Activated naive CD8-positive, alpha-beta T cell (primary cell): Measurements from ENCODE around the gene AMBP.
A peak's percentile ranks its signal among the peaks of the same experiment; 100 is the strongest.

ENCODE experiments used
- H3K27ac Mint-ChIP-seq: one replicate; pipeline ENCODE4 v1.8.0; 2021; ENCODE audit warnings: mixed read lengths
- H3K27me3 Mint-ChIP-seq: one replicate; pipeline ENCODE4 v1.8.0; 2021; ENCODE audit warnings: mixed read lengths
- H3K36me3 Mint-ChIP-seq: one replicate; pipeline ENCODE4 v1.8.0; 2021; ENCODE audit warnings: mixed read lengths
- H3K4me1 Mint-ChIP-seq: one replicate; pipeline ENCODE4 v1.8.0; 2021; ENCODE audit warnings: low read depth, mixed read lengths
- H3K4me3 Mint-ChIP-seq: one replicate; pipeline ENCODE4 v1.8.0; 2021; ENCODE audit warnings: mild to moderate bottlenecking, mixed read lengths
- H3K9me3 Mint-ChIP-seq: one replicate; pipeline ENCODE4 v1.8.0; 2021; ENCODE audit warnings: low read depth, mixed read lengths

Gene AMBP

GRCh38 chr9:114099669-114100270 is 21.7 kb upstream of the AMBP start:
- Mint-ChIP-seq H3K27me3 (peaks cover 23% of the 10 kb centered on the region), H3K36me3 (peaks cover 4% of the 10 kb centered on the region), H3K4me3 (no peak overlapping the region), H3K27ac (no peak overlapping the region), H3K4me1 (peaks cover 9% of the 10 kb centered on the region), H3K9me3 (peaks cover 8% of the 10 kb centered on the region)

- Mint-ChIP-seq H3K4me3 (peak within 1 kb of the TSS; percentile 13), H3K27me3 (peaks cover 26% of the 10 kb centered on the region), H3K36me3 (peaks cover 4% of the 10 kb centered on the region), H3K4me1 (peaks cover 9% of the 10 kb centered on the region), H3K9me3 (peaks cover 8% of the 10 kb centered on the region), H3K27ac (no peak within 1 kb of the TSS)
Observed at GRCh38 chr9:114098936-114099668, 21.0 kb upstream of the AMBP start, which contains the start of gene KIF12. TSS of gene KIF12 (minus strand) at chr9:114099292. CDS start at chr9:114099276, 16 bp downstream.

- Mint-ChIP-seq H3K27me3 (peaks cover 26% of the 10 kb centered on the region), H3K4me3 (no peak overlapping the region), H3K36me3 (peaks cover 4% of the 10 kb centered on the region), H3K9me3 (peaks cover 8% of the 10 kb centered on the region), H3K4me1 (peaks cover 9% of the 10 kb centered on the region), H3K27ac (no peak overlapping the region)
Observed at GRCh38 chr9:114098021-114098935, 20.2 kb upstream of the AMBP start.

- H3K27me3 Mint-ChIP-seq: peaks cover 27% of the 10 kb centered on the region
- H3K27ac Mint-ChIP-seq: no peak overlapping the region
- H3K36me3 Mint-ChIP-seq: peaks cover 4% of the 10 kb centered on the region
- peaks cover 9% of the 10 kb centered on the region for H3K4me1 Mint-ChIP-seq
- peak overlapping the region; percentile 74 for H3K4me3 Mint-ChIP-seq
- H3K9me3 Mint-ChIP-seq: peaks cover 7% of the 10 kb centered on the region
Observed at GRCh38 chr9:114097613-114098020, 19.5 kb upstream of the AMBP start.

- peaks cover 9% of the 10 kb centered on the region for H3K4me1 Mint-ChIP-seq
- peak overlapping the region; percentile 74 for H3K4me3 Mint-ChIP-seq
- peaks cover 4% of the 10 kb centered on the region for H3K36me3 Mint-ChIP-seq
- peaks cover 5% of the 10 kb centered on the region for H3K9me3 Mint-ChIP-seq
- H3K27ac Mint-ChIP-seq: no peak overlapping the region
- peaks cover 25% of the 10 kb centered on the region for H3K27me3 Mint-ChIP-seq
Observed at GRCh38 chr9:114096866-114097612, 18.9 kb upstream of the AMBP start.

- H3K9me3 Mint-ChIP-seq: no peaks in the 10 kb centered on the region
- no peaks in the 10 kb centered on the region for H3K36me3 Mint-ChIP-seq
- H3K27ac Mint-ChIP-seq: no peak overlapping the region
- peaks cover 21% of the 10 kb centered on the region for H3K27me3 Mint-ChIP-seq
- no peak overlapping the region for H3K4me3 Mint-ChIP-seq
- peaks cover 9% of the 10 kb centered on the region for H3K4me1 Mint-ChIP-seq
Observed at GRCh38 chr9:114096041-114096511, 18.0 kb upstream of the AMBP start.

- no peak overlapping the region for H3K27ac Mint-ChIP-seq
- no peaks in the 10 kb centered on the region for H3K9me3 Mint-ChIP-seq
- H3K36me3 Mint-ChIP-seq: no peaks in the 10 kb centered on the region
- H3K4me1 Mint-ChIP-seq: peaks cover 9% of the 10 kb centered on the region
- H3K27me3 Mint-ChIP-seq: peaks cover 21% of the 10 kb centered on the region
- H3K4me3 Mint-ChIP-seq: no peak overlapping the region
Observed at GRCh38 chr9:114094971-114095370, 16.9 kb upstream of the AMBP start.

- Mint-ChIP-seq H3K27ac (no peak overlapping the region), H3K27me3 (peaks cover 21% of the 10 kb centered on the region), H3K36me3 (no peaks in the 10 kb centered on the region), H3K4me3 (no peak overlapping the region), H3K9me3 (no peaks in the 10 kb centered on the region), H3K4me1 (peaks cover 9% of the 10 kb centered on the region)
Observed at GRCh38 chr9:114093761-114094505, 15.8 kb upstream of the AMBP start.

- Mint-ChIP-seq H3K27me3 (peaks cover 21% of the 10 kb centered on the region), H3K9me3 (no peaks in the 10 kb centered on the region)
Observed at GRCh38 chr9:114093031-114093471, 15.0 kb upstream of the AMBP start.

GRCh38 chr9:114092336-114092735 is 14.2 kb upstream of the AMBP start:
- Mint-ChIP-seq H3K4me1 (peaks cover 5% of the 10 kb centered on the region), H3K27ac (no peak overlapping the region), H3K9me3 (no peaks in the 10 kb centered on the region), H3K27me3 (peaks cover 17% of the 10 kb centered on the region), H3K36me3 (no peaks in the 10 kb centered on the region), H3K4me3 (no peak overlapping the region)

More at GRCh38 chr9:114093031-114093471, 15.0 kb upstream of the AMBP start:
- Mint-ChIP-seq H3K4me1 (peaks cover 9% of the 10 kb centered on the region), H3K27ac (no peak overlapping the region), H3K4me3 (no peak overlapping the region), H3K36me3 (no peaks in the 10 kb centered on the region)

GRCh38 chr9:114091711-114092110 is 13.6 kb upstream of the AMBP start:
- H3K36me3 Mint-ChIP-seq: no peaks in the 10 kb centered on the region
- no peaks in the 10 kb centered on the region for H3K9me3 Mint-ChIP-seq
- peaks cover 3% of the 10 kb centered on the region for H3K4me1 Mint-ChIP-seq
- no peak overlapping the region for H3K4me3 Mint-ChIP-seq
- H3K27ac Mint-ChIP-seq: no peak overlapping the region
- H3K27me3 Mint-ChIP-seq: peaks cover 14% of the 10 kb centered on the region

GRCh38 chr9:114090798-114091197 is 12.7 kb upstream of the AMBP start:
- Mint-ChIP-seq H3K4me3 (no peak overlapping the region), H3K9me3 (no peaks in the 10 kb centered on the region), H3K27me3 (peaks cover 8% of the 10 kb centered on the region), H3K4me1 (no peaks in the 10 kb centered on the region), H3K36me3 (no peaks in the 10 kb centered on the region), H3K27ac (no peak overlapping the region)

GRCh38 chr9:114089206-114089840 is 11.2 kb upstream of the AMBP start:
- no peaks in the 10 kb centered on the region for H3K9me3 Mint-ChIP-seq
- H3K27ac Mint-ChIP-seq: no peak overlapping the region
- peaks cover 2% of the 10 kb centered on the region for H3K27me3 Mint-ChIP-seq

More at GRCh38 chr9:114089206-114089840, 11.2 kb upstream of the AMBP start:
- H3K4me1 Mint-ChIP-seq: no peaks in the 10 kb centered on the region
- H3K36me3 Mint-ChIP-seq: no peaks in the 10 kb centered on the region
- no peak overlapping the region for H3K4me3 Mint-ChIP-seq
